ENCODE results near the gene GRIN2A. TPM values are rescaled to one million over a fixed set of nuclear protein-coding genes. Genes with fewer than 3 reads are reported as not detected.
A peak's percentile ranks its signal among the peaks of the same experiment; 100 is the strongest.

GRIN2A gene
- 0.09 TPM for total RNA-seq
- long read RNA-seq = 0 reads

DNA sequence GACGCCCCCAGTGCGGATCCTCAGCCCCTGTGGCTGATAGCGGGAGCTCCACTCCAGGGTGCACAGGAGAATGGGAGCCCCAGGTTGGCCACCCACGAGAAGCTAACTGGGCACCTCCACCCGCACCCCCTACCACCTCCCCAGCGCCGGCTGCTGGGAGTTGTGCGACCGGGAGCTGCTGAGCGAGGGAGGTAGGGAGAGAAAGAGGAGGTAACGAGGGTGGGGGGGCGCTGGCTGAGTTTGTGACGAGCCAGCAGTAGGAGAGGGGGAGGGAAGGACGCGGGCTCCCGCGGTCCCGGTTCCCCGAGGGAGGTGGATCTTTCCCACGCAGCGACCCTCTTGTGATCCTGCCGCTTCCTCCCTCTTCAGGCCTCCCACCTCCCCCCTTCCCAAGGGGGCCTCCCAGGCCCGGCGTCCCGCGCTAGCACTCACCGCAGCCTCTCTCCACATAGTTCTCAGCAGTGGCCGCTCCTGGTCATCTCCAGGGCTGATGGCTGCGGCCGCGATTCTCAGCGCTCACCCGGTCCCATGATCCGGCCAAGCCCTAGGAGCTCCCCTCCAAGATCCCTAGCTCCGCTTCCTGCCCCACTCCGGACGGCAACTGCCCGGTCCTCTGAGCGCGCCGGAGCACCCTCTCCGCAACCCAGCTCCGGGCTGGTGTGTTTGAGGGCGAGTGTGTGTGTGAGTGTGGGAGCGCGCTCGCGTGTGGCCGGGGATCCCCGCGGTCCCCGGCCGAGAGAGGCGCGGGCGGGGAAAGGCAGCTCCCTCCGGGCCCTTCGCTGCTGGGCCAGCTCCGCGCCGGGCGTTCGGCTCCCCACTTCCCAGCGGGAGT is at the start of gene GRIN2A:
Gene GRIN2A (minus strand): TSS at position 207 of the 832 bp plus-strand sequence. CDS start 2,017 bp downstream, outside the sequence.
- Histone ChIP-seq H3K4me1 (peaks cover 15% of the 10 kb centered on the region), H3K27ac (no peak within 1 kb of the TSS), H3K4me3 (peak within 1 kb of the TSS; percentile 21), H3K27me3 (peaks cover 60% of the 10 kb centered on the region), H3K36me3 (no peaks in the 10 kb centered on the region), H3K9me3 (no peaks in the 10 kb centered on the region)
- DNase-seq (peak; percentile 64), ATAC-seq (no peak)
- intact Hi-C loops (cut with DNase I) = no loop called here
- TF ChIP-seq, protein P1, sequence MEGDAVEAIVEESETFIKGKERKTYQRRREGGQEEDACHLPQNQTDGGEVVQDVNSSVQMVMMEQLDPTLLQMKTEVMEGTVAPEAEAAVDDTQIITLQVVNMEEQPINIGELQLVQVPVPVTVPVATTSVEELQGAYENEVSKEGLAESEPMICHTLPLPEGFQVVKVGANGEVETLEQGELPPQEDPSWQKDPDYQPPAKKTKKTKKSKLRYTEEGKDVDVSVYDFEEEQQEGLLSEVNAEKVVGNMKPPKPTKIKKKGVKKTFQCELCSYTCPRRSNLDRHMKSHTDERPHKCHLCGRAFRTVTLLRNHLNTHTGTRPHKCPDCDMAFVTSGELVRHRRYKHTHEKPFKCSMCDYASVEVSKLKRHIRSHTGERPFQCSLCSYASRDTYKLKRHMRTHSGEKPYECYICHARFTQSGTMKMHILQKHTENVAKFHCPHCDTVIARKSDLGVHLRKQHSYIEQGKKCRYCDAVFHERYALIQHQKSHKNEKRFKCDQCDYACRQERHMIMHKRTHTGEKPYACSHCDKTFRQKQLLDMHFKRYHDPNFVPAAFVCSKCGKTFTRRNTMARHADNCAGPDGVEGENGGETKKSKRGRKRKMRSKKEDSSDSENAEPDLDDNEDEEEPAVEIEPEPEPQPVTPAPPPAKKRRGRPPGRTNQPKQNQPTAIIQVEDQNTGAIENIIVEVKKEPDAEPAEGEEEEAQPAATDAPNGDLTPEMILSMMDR (IDR thresholded peaks at IDR 0.05) = no peak

DNA sequence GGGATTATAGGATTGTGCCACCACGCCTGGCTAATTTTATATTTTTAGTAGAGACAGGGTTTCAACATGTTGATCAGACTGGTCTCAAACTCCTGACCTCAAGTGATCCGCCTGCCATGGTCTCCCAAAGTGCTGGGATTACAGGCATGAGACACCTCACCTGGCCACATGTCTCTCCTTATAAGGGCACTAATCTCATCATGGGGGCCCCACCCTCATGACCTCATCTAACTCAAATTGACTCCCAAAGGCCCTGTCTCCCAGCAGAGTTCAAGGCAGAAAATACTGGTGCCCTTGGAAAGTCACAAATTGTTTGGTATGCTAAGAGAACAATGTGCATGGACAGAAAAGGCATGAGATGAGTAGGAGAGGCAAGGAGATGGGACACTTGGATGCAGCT is 49.3 kb upstream of the GRIN2A start:
- no peaks in the 10 kb centered on the region for H3K4me1 ChIP-seq
- no peak for DNase-seq
- TF ChIP-seq, protein P1 (IDR thresholded peaks at IDR 0.05) = no peak
- no peak overlapping the region for H3K27ac ChIP-seq
- H3K4me3 ChIP-seq = no peak overlapping the region
- intact Hi-C loops (cut with DNase I) = no loop called here
- H3K27me3 ChIP-seq = no peaks in the 10 kb centered on the region
- H3K36me3 ChIP-seq = no peaks in the 10 kb centered on the region
- H3K9me3 ChIP-seq = peaks cover 4% of the 10 kb centered on the region
- ATAC-seq = no peak

DNA sequence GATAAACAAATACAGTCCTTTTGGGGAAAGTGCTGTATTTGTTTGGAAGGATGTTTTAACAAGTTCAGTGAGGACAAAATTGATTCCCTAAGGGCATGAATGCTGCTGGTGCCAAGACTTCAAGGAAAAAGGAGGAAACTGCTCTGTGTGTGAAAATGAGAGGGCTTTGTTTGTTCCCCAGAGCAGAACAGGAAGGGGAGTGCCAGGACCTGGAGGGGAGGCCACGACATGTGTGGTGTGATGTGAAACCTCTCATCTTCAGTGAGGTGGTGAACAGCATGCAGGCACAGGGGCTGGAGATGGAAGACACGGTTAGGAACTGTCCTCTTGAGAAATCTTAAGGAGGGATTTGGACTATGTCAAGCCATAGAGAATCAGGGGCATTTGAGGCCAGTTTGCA is 46.6 kb upstream of the GRIN2A start:
- H3K9me3 ChIP-seq = peaks cover 4% of the 10 kb centered on the region
- no peak overlapping the region for H3K4me3 ChIP-seq
- H3K36me3 ChIP-seq = no peaks in the 10 kb centered on the region
- H3K27me3 ChIP-seq = no peaks in the 10 kb centered on the region
- TF ChIP-seq, protein P1 (IDR thresholded peaks at IDR 0.05) = no peak
- DNase-seq (no peak), ATAC-seq (no peak)
- no peak overlapping the region for H3K27ac ChIP-seq
- intact Hi-C loops (cut with DNase I) = loop anchor here (5.0 kb wide), 1 partner anchor 114 kb away; no protein-coding TSS in a partner anchor
- H3K4me1 ChIP-seq = no peaks in the 10 kb centered on the region

DNA sequence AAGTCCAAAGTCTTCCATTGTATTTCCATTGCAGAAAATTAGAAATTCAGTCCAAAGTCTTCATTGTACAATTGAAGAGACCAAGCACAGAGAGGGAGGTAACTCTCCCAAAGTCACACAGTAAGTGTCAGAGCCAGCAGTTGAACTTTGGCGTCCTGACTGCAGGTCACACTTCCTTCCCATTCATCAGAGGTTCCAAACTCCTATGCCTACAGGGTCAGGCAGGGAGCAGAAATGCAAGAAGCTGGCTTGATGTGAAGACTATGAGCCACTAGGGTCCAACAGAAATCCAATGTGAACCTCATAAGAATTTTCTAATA is 44.7 kb upstream of the GRIN2A start:
- H3K27ac ChIP-seq = no peak overlapping the region
- intact Hi-C loops (cut with DNase I) = loop anchor here (5.0 kb wide), 1 partner anchor 115 kb away; no protein-coding TSS in a partner anchor
- no peaks in the 10 kb centered on the region for H3K9me3 ChIP-seq
- no peaks in the 10 kb centered on the region for H3K27me3 ChIP-seq
- no peak for DNase-seq
- H3K36me3 ChIP-seq = no peaks in the 10 kb centered on the region
- TF ChIP-seq, protein P1 (IDR thresholded peaks at IDR 0.05) = no peak
- no peak overlapping the region for H3K4me3 ChIP-seq
- H3K4me1 ChIP-seq = no peaks in the 10 kb centered on the region
- no peak for ATAC-seq

DNA sequence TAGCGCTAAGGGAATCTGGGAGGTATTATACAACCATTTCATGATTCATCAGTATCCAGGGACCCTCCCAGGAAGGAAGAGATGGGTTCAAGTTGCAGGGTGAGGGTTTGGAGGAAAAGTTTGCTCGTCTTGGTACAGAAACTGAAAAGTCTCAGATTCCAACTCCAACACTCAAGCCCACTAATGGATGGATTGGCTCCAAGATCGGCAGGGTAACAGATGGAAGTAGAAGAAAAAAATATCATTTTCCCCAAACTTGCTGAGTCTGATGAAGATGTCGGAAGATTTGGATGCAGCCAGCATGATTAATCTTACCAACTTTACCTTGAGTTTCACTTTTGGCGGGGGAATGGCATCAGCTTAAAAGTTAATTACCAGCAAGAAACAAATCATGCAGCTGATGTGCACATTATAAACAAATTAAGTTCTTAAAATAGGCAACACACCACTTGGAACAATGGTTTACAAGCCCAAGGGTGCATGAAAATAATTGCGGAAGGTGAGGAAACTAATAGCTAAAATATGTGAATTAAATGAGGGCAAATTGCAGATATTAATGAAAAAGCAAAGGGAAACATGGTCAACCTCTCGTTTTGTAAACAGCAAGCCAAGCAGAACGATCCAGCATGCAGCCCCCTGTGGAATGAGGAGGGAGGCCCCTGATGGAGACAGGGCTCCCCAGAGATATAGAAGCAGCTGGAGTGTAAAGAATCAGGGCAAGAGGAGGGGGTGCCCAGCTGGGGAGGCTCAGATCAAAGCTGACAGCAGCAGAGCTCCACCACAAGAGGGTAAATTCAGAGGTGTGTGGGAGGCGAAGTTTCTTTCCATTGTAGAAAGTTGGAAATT is 44.1 kb upstream of the GRIN2A start:
- no peak overlapping the region for H3K27ac ChIP-seq
- H3K27me3 ChIP-seq = no peaks in the 10 kb centered on the region
- H3K9me3 ChIP-seq = no peaks in the 10 kb centered on the region
- H3K4me1 ChIP-seq = no peaks in the 10 kb centered on the region
- no peak for DNase-seq
- no peaks in the 10 kb centered on the region for H3K36me3 ChIP-seq
- no peak overlapping the region for H3K4me3 ChIP-seq
- TF ChIP-seq, protein P1 (IDR thresholded peaks at IDR 0.05) = no peak
- intact Hi-C loops (cut with DNase I) = loop anchor here (5.0 kb wide), 1 partner anchor 116 kb away; no protein-coding TSS in a partner anchor
- no peak for ATAC-seq

Measured in upper lobe of right lung (tissue), 1 donor.